Muscle layer of colon (tissue), 2 donors: ENCODE results near the gene RNH1.

ENCODE experiments used
- H3K27ac ChIP-seq: one replicate; pipeline ENCODE4 v1.7.0; 2013; ENCODE audit warnings: low read depth, mild to moderate bottlenecking, low read length, moderate library complexity
- H3K27me3 ChIP-seq, 2 donors: one replicate each; pipeline ENCODE4 v1.7.0; 2013; ENCODE audit warnings: low read length in 2 of 2, mild to moderate bottlenecking in 2 of 2; ENCODE audit not compliant: insufficient read depth in 2 of 2, control insufficient read depth in 1 of 2
- H3K36me3 ChIP-seq: one replicate; pipeline ENCODE4 v1.7.0; 2013; ENCODE audit warnings: mild to moderate bottlenecking, low read length; ENCODE audit not compliant: insufficient read depth
- H3K4me1 ChIP-seq: one replicate; pipeline ENCODE4 v1.7.0; 2013; ENCODE audit warnings: mild to moderate bottlenecking, low read length; ENCODE audit not compliant: insufficient read depth
- H3K4me3 ChIP-seq, 2 donors: one replicate each; pipeline ENCODE4 v1.7.0; 2013; ENCODE audit warnings: low read length in 2 of 2, low read depth in 1 of 2, mild to moderate bottlenecking in 1 of 2, moderate library complexity in 1 of 2
- H3K9ac ChIP-seq: one replicate; pipeline ENCODE4 v1.7.0; 2013; ENCODE audit warnings: low read length
- H3K9me3 ChIP-seq: one replicate; pipeline ENCODE4 v1.7.0; 2013; ENCODE audit warnings: mild to moderate bottlenecking, low read length
- donor health status: abdominal sarcoma.
- donor health status: Adenocarcinoma of cecum.

The RNH1 gene

DNA sequence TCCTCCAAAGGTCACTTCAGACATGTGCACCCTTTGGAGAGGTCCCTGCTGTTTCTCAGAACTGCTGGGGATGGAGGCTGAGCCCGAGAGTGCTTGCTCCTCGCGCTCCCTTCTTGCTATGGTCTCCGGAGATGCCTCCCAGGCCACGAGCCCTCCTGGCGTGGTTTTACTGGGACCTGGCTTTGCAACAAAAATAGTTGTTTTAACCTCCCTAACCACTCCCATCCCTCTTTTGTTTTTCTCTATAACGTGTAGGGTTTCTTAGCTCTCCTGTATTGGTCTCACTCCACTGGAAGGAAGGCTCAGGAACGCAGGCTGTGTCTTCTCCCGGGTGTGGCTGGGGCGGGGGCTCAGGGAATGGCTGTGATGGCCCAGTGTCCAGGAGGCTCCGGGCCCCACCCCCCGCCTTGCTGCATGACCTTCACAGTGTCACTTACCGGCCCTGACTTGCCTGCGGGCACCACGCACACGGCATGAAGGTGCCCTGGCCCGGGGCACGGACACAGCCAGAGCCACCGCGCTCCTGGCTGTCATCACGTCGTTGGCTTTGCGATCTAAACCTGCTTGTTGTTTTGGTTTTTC is 51.4 kb downstream of the RNH1 start:
- no peaks in the 10 kb centered on the region for H3K9me3 ChIP-seq
- no peak overlapping the region for H3K9ac ChIP-seq
- peaks cover 14% of the 10 kb centered on the region for H3K4me1 ChIP-seq
- no peaks in the 10 kb centered on the region for H3K27me3 ChIP-seq
- H3K4me3 ChIP-seq, result no peak overlapping the region
- peaks cover 16% of the 10 kb centered on the region for H3K36me3 ChIP-seq
- no peak overlapping the region for H3K27ac ChIP-seq

- Histone ChIP-seq H3K4me3 (no peak overlapping the region), H3K4me1 (peaks cover 14% of the 10 kb centered on the region), H3K27me3 (no peaks in the 10 kb centered on the region), H3K36me3 (peaks cover 15% of the 10 kb centered on the region), H3K27ac (no peak overlapping the region), H3K9ac (no peak overlapping the region), H3K9me3 (no peaks in the 10 kb centered on the region)
These were observed 52.1 kb downstream of the RNH1 start for GRCh38 chr11:454801-455565.

GRCh38 chr11:454043-454442 is 53.0 kb downstream of the RNH1 start:
- H3K36me3 ChIP-seq, result peaks cover 15% of the 10 kb centered on the region
- H3K27ac ChIP-seq, result no peak overlapping the region
- no peaks in the 10 kb centered on the region for H3K27me3 ChIP-seq

GRCh38 chr11:453564-453963 is 53.5 kb downstream of the RNH1 start:
- Histone ChIP-seq H3K36me3 (peaks cover 15% of the 10 kb centered on the region), H3K4me3 (no peak overlapping the region), H3K4me1 (peaks cover 24% of the 10 kb centered on the region), H3K27ac (no peak overlapping the region), H3K27me3 (no peaks in the 10 kb centered on the region), H3K9ac (no peak overlapping the region), H3K9me3 (no peaks in the 10 kb centered on the region)

More at GRCh38 chr11:454043-454442, 53.0 kb downstream of the RNH1 start:
- Histone ChIP-seq H3K9ac (no peak overlapping the region), H3K4me1 (peaks cover 20% of the 10 kb centered on the region), H3K4me3 (no peak overlapping the region), H3K9me3 (no peaks in the 10 kb centered on the region)

GRCh38 chr11:452916-453527 is 54.0 kb downstream of the RNH1 start:
- Histone ChIP-seq H3K9me3 (no peaks in the 10 kb centered on the region), H3K27me3 (no peaks in the 10 kb centered on the region), H3K4me3 (no peak overlapping the region), H3K4me1 (peaks cover 26% of the 10 kb centered on the region), H3K36me3 (peaks cover 15% of the 10 kb centered on the region), H3K27ac (no peak overlapping the region), H3K9ac (no peak overlapping the region)

DNA sequence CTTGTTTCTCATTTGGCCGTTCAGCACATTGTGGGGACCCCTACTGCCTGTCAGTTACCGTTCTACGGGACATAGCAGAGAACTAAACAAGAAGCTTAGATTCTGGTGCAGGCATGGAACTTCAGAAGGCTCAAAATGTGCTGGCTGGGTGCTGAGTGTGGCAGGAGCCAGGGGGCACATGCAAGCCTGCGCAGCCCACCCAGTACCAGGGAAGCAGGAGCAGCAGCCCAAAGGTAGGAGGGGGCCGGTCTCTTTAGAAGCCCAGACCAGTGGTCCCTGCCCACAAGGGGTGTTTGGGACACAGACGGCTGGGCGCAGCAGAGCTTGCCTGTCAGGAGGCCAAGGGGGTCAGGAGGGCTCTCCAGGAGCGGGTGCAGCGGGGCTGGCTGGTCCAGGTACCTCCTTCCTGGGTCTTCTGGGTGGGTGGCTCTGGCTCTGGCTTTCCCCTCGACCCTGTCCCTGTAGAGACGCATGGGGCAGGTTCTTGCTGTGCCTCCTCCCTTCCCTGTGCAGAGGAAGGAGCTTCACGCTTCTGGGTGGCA is 54.8 kb downstream of the RNH1 start:
- Histone ChIP-seq H3K9me3 (no peaks in the 10 kb centered on the region), H3K36me3 (peaks cover 15% of the 10 kb centered on the region), H3K27me3 (no peaks in the 10 kb centered on the region), H3K4me1 (peaks cover 26% of the 10 kb centered on the region), H3K4me3 (no peak overlapping the region), H3K27ac (no peak overlapping the region), H3K9ac (no peak overlapping the region)

DNA sequence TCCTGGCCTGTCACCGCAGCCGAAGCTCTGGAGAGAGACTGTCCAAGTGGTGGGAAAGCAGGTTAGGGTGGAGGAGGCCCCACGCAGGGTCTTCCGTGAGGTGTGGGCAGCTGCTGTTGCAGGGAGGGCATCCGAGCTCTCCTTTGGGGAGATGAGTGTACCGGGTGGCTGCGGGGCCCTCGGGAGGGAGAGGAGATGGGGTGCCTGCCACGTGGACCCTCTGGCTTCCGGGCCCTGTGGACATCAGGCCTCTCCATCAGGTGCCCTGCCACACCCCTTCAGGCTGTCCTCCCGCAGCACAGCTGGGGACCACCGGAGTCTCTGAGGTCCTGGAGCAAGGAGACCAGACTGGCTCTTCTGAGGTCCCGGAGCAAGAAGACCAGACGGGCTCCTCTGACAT is 55.3 kb downstream of the RNH1 start:
- H3K4me3 ChIP-seq, result peak overlapping the region in 1 of 2 donors; percentile 78
- no peaks in the 10 kb centered on the region for H3K9me3 ChIP-seq
- H3K9ac ChIP-seq, result peak overlapping the region; percentile 39
- H3K36me3 ChIP-seq, result peaks cover 15% of the 10 kb centered on the region
- peaks cover 26% of the 10 kb centered on the region for H3K4me1 ChIP-seq
- no peaks in the 10 kb centered on the region for H3K27me3 ChIP-seq
- H3K27ac ChIP-seq, result no peak overlapping the region

GRCh38 chr11:450809-451451 is 56.1 kb downstream of the RNH1 start:
- H3K27me3 ChIP-seq, result peaks cover 0 to 2% of the 10 kb centered on the region in 2 donors
- H3K36me3 ChIP-seq, result peaks cover 15% of the 10 kb centered on the region
- H3K27ac ChIP-seq, result peak overlapping the region; percentile 74
- H3K9me3 ChIP-seq, result no peaks in the 10 kb centered on the region
- H3K4me1 ChIP-seq, result peaks cover 26% of the 10 kb centered on the region
- peak overlapping the region; percentile 39 for H3K9ac ChIP-seq
- H3K4me3 ChIP-seq, result peak overlapping the region; percentile 78 to 82

GRCh38 chr11:449889-450808 is 56.9 kb downstream of the RNH1 start, which contains the start of gene PTDSS2:
Gene PTDSS2 (plus strand): TSS chr11:450279. CDS start chr11:450456, 177 bp downstream.
- peak within 1 kb of the TSS; percentile 39 for H3K9ac ChIP-seq
- H3K4me1 ChIP-seq, result peaks cover 26% of the 10 kb centered on the region
- peaks cover 0 to 4% of the 10 kb centered on the region in 2 donors for H3K27me3 ChIP-seq

DNA sequence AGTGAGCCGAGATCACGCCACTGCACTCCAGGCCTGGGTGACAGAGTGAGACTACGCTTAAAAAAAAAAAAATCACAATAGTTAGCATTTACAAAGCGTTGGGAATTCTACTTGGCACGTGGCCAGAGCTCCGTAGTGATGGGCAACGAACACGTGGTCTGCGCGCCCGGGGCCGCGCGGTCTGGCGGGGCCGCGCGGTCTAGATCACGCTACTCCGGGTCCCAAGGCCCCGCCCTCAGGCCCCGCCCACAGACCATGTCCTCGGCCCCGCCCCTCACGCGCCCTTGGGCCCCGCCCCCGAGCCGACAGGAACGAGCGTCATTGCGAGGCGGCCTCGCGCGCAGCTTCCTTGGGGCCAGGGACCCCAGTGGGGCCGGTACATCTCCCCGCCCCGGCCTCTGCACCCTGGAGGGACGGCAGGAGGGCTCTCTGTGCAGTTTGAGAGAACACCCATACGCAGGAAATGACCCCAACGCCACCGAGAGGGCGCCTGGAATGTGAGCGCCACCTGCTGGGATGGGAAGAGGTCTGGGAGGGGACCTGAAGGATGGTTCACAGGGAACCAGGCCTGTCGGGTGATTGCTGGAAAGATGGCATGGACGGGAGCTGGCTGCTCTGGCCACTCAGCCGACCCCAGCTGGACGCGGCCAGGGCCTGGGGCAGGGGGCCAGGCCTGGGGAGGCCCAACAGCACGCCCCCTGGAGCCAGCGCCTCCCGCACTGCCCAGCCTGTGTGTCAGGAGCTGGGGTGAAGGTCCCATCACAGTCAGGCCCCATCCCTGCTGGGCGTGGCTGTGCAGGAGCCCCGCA is 58.9 kb downstream of the RNH1 start:
- peak overlapping the region; percentile 9 for H3K9ac ChIP-seq
- H3K27me3 ChIP-seq, result peaks cover 0 to 4% of the 10 kb centered on the region in 2 donors
- peak overlapping the region; percentile 48 to 73 for H3K4me3 ChIP-seq
- no peaks in the 10 kb centered on the region for H3K9me3 ChIP-seq
- peaks cover 2% of the 10 kb centered on the region for H3K36me3 ChIP-seq
- peaks cover 26% of the 10 kb centered on the region for H3K4me1 ChIP-seq
- peak overlapping the region; percentile 84 for H3K27ac ChIP-seq

More at GRCh38 chr11:449889-450808, 56.9 kb downstream of the RNH1 start, which contains the start of gene PTDSS2:
- Histone ChIP-seq H3K36me3 (peaks cover 15% of the 10 kb centered on the region), H3K27ac (peak within 1 kb of the TSS; percentile 84), H3K4me3 (peak within 1 kb of the TSS; percentile 78 to 82), H3K9me3 (no peaks in the 10 kb centered on the region)
